HG03135 (cell line): Measurements from ENCODE around the gene CDC42BPA.

Experiments used
- ATAC-seq: cut with Tn5 transposase; IDR thresholded peaks from one replicate; pipeline ENCODE4 v1.9.1; 2021; ENCODE audit warnings: mild to moderate bottlenecking, moderate library complexity; ENCODE audit not compliant: unreplicated experiment

Gene CDC42BPA

DNA sequence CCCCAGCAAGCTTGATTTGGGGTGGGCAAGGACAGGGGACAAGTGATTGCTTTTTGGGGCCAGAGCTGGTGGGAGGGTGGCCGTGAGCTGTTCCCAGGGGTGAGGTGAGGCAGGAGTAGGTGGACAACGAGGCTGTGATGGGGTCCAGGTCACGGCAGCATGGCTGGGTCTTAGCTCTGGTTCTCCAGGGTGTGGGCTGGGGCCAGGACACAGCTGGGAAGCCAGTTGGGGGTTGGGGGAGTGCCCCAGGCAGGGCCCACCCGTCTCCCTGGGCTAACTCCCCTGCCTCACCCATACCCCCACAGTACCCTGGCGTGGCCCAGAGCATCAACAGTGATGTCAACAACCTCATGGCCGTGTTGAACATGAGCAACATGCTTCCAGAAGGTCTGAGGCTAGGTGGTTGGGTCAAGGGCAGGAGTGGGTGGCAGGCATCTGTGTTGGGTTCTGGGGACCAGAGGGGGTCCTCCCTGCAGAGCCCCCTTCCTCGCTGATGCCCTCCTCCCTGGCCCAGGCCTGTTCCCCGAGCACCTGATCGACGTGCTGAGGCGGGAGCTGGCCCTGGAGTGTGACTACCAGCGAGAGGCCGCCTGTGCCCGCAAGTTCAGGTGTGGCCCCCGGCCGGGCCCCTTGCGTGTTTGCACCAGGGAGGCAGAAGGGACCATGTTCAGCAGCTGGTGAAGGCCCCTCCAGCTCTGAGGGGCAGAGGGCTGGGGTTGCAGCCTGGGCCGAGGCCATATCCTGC, 334.9 kb downstream of the CDC42BPA start:
- ATAC-seq = no peak

DNA sequence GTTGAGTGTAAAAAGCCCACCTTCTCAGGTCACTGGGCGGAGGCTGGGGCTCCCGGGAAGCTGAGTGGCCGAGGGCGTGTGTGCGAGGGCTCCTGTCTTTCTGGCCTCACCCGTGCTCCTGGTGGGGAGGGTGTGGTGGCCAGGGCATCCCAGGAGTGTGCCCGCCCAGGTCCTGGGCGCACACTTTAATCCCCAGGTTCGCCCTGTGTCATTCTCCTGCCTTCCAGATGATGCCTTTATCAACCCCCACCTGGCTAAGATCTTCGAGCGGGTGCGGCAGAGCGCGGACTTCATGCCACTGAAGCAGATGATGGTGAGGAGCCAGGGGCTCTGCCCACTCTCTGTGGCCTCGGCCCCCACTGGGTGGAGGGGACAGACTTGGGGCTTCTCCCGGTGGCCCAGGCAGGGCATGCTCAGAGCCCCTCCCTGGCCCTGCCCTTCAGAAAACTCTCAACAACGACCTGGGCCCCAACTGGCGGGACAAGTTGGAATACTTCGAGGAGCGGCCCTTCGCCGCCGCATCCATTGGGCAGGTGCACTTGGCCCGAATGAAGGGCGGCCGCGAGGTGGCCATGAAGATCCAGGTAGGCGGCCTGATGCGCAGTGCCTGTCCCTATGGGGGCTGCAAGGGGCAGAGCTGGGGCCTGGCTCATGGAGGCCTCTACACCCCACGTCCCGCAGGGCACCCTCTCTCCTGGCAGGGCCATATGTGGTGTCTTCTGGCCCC, 335.7 kb downstream of the CDC42BPA start:
- ATAC-seq = no peak

DNA sequence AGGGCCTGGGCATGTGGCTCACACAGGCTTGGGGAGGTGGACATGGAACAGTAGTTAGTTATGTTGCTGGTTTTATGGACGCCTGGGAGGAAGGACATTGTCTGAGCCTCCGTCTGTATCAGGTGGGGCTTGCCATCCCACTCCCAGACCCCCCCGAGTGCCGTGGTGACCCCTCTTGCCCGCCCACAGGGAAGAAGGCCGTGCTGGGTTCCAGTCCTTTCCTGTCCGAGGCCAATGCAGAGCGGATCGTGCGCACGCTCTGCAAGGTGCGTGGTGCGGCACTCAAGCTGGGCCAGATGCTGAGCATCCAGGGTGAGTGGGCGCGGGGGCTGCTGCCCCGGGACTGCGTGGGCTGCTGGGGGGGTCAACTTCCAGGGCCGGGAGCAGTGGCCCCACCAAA, 336.5 kb downstream of the CDC42BPA start:
- ATAC-seq = no peak

DNA sequence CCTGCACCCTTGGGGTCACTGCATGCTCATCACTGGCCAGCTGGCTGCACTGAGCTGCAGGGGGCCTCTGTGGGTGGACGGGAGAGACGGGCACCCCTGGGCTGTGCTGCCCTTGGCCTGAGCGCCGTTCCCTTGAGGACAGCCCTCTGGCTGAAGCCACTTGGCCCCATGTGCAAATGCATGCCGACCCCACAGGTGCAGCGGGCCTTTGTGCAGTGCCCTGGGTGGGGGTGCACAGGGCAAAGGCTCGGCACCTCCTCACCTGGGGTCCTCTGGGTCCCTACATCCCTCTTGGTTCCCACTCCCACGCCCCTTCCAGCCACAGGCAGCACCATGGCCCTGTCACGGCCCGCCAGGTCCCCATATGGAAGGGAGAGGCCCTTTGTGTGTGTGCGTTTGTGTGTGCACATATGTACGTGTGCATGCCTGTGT, 336.9 kb downstream of the CDC42BPA start:
- ATAC-seq = no peak

DNA sequence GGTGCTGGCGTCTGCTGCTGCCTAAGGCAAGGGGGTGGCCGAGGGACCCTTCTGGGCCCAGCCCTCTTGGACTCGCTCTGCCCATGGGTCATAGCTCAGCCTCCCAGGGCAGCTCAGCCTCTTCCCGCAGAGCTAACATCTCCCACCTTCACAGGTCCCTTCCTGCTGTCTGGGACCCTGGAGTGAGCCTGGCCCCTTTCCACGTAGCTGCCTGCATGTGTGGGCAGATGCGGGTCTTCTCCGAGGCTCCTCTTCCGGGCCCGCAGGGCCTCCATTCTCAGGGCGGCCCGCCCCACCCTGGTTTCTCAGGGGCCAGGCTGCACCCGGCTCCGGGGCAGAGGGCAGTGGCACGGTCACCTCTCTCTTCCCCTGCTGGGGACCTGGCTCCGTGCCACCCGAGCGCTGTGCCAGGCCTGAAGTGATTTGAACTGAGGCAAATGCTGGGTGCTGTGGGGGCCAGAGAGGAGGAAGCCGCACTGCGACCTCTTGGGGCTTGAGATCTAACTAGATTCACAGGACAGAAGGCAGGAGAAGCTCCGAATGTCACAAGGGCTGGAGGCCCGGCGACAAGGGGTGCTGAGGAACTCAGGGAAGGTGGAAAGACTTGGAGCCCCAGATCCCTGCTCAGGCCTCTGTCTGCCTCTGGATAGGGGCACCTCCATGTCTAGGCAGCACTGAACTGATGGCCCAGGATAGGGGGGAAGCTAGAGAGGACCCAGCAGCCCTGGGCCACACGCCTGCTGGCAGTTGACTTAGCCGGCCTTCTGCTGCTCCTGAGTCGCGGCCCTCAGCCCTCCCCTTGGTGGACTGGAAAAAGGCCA, 337.5 kb downstream of the CDC42BPA start:
- ATAC-seq = no peak

DNA sequence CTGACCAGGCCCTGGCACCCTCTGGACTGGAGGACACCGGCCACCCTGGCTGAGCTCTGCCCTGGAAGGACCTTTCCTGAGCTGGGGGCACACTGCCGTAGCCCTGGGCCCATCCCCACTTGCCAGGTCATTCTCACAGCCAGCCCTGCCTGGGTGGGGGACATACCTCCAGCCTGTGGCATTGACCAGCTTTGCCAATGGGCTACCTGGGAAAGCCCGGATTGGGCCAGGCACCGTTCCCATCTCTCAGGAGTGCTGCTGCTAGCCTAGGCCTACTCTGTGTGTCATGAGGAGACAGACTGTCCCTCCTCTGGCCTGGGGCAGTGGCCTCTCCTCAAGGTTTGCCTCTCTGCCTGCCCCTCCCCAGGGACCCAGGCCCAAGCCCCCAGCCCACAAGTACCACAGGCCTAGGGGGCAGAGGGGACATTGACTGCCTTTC, 338.2 kb downstream of the CDC42BPA start:
- no peak for ATAC-seq

DNA sequence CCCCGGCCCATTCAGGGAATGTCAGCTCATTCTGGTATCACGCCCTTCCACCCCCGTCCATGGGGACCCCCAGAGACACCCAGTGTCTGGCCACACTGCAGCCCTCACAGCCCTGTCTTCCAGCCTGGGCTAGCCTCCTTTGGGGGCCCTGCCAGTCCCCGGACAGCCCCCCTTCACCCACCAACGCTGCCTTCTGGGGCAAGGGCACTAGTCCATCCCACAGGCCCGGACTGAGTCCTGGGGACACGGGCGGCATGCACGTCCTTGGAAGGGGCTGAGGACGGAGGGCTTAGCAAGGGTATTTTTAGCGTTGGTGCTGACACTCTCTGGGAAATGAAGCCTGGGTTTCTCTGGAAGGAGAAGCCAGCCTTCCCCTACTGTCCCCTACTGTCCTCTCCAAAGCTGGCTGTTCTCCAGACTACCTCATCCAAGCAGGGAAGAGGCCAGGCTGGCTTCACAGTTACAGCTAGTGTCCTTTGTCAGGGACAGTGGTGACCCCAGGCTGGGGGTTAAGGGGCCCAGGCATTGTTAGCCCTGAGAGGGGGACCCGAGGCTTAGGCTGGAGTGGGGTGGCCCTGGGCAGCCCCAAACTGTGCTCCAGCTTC, 338.7 kb downstream of the CDC42BPA start:
- no peak for ATAC-seq

DNA sequence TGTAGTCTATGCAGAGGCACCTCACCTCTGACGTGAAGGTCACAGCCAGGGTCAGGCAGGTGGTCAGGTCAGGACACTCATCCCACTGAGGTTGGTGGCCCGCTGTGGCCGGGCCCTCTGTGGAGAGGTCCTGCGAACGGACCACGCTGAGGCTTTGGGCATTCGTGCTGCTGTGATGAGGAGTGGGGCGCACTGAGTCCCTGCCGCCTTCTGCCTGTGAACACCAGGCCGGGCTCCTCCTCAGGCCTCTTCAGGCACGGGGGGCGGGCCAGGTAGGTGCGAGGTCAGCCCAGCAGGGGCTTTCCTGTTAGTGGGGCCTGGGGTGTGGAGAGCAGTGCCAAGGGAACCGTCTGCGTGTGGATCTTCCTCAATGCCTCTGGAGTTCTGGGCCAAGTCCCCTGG, 339.2 kb downstream of the CDC42BPA start:
- no peak for ATAC-seq

DNA sequence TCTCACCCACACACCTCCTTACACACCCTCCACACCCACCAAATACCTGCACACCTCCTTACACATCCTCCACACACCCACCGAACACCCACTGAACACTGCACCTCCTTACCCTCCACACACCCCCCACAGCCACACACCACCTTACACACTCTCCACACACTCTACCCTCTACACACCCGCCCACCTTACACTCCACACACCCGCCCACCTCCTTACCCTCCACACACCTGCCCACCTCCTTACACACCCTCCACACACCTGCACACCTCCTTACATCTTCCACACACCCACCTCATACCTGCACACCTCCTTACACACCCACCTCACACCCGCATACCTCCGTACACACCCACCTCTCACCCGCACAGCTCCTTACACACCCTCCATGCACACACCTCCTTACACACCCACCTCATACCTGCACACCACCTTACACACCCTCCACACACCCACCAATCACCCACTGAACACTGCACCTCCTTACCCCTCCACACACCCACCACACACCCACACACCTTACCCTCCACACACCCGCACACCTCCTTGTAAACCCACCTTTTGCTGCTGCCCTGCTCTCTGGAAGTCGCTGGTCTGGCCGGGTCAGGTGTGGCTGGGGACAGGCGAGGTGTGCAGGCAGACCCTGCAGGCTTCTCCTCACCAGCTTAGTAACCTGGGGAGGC, 339.7 kb downstream of the CDC42BPA start:
- no peak for ATAC-seq

DNA sequence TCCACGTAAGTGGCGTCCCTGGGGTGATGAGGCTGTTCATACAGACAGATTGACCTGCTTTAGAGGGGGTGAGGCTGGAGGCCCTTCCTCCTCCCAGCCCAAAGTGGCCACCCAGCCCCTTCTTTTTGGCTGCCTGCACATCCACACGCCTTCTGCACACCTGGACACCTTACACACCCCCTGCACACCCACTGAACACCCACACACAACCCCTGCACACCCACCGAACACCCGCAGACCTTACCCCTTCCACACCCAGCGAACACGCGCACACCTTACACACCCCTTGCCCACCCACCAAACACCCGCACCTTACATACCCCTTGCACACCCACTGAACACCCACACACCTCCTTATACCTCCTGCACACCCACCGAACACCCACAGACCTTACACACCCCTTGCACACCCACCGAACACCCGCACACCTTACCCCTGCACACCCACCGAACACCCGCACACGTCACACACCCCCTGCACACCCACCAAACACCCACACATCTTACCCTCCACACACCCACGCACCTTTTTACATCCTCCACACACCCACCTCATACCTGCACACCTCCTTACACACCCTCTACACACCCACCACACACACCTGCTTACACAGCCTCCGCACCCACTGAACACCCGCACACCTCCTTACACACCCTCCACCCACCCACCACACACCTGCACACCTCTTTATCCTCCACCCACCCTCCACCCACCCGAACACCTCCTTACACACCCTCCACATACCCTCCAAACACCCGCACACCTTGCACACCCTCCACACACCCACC, 340.5 kb downstream of the CDC42BPA start:
- no peak for ATAC-seq

DNA sequence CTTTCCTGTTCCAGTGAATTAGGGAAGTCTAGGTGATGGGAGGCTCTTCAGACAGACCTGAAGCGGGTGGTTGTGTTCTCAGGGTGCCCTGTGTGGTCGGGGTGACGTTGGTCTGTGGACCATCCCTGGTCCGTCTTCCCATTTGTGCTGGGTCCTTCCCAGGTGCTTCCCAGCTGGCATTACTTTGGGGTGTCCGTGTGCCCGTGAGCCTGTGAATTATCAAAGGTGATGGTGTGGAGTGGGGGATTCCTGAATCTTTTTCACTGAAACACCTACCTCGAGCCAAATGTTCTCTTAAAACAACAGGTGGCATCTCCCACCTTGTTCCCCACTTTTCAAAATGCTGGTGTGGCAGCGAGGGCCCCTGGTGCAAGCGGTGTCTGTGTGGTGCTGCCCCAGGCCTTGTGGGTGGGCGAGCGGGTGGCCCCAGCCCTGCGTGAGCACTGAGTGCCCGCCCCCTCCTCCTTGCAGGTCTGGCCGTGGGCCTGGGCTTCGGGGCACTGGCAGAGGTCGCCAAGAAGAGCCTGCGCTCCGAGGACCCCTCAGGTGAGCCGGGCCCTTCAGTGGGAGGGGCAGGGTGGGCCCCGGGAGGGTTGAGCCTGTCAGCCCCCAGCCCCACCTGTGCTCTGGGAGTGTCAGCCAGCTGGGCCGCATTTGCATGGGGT, 341.2 kb downstream of the CDC42BPA start:
- no peak for ATAC-seq

DNA sequence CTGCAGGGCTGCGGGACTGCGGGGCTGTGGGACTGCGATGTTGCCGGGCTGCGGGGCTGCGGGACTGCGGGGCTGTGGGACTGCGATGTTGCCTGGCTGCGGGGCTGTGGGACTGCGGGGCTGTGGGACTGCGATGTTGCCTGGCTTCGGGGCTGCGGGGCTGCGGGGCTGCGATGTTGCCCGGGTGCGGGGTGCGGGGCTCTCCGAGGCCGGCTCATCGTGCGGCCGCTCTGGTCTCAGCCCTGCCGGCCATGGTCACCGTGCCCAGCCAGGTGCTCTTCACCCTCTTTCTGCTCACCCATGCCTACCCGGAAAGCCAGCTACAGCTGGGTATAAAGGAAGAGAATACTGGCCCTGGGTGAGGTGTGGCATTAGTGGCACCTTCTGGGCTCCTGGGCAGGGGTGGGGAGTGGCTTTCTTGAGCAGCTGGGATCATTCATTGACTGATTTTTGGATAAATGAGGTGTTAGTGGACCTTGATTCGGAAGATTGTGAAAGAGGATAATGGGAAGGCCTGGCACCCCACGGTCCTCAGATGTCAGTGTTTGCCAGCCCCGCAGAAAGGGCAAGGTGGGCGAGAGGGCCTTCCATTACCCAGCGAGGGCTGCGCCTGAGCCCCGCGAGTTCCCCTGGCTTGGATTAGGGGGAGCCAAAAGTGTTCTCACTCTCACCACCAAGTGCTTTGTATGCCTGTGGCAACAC, 341.9 kb downstream of the CDC42BPA start:
- no peak for ATAC-seq

DNA sequence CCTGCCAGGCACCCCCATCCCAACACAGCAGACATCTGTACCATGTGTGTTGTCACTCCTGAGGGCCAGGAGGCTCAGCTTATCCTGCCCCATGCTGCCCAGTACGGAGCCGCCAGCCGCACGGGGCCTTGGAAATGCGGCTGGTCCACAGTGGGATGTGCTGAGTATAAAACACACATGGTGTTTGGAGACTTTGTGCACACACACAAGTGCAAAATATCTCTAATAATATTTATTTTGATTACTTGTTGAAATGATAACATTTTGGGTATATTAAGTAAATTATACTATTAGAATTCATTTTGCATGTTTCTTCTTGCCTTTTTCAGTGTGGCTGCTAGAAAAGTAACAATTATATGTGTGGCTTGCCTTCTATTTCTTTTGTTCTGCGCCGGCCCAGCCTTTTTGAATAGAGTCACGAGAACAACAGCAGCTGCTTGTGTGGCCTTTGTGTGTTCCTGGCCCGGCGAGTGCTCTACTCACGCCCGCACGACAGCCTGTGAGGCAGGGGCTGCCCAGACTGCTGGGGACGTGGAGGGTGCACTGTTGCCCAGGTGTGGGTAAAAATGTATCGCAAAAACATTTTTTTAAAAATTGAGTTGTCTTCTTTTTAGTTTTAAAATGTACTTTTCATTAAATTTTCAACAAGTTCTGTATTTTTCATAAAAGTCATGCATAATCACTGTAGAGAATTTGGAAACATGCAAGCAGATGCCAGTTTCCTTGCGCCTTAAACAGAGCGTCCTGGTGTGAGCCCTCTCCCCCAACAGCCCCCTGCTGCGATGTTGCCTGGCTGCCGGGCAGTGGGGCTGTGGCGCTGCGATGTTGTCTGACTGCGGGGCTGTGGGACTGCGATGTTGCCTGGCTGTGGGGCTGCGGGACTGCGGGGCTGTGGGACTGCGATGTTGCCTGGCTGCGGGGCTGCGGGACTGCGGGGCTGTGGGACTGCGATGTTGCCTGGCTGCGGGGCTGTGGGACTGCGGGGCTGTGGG, 342.7 kb downstream of the CDC42BPA start:
- no peak for ATAC-seq

DNA sequence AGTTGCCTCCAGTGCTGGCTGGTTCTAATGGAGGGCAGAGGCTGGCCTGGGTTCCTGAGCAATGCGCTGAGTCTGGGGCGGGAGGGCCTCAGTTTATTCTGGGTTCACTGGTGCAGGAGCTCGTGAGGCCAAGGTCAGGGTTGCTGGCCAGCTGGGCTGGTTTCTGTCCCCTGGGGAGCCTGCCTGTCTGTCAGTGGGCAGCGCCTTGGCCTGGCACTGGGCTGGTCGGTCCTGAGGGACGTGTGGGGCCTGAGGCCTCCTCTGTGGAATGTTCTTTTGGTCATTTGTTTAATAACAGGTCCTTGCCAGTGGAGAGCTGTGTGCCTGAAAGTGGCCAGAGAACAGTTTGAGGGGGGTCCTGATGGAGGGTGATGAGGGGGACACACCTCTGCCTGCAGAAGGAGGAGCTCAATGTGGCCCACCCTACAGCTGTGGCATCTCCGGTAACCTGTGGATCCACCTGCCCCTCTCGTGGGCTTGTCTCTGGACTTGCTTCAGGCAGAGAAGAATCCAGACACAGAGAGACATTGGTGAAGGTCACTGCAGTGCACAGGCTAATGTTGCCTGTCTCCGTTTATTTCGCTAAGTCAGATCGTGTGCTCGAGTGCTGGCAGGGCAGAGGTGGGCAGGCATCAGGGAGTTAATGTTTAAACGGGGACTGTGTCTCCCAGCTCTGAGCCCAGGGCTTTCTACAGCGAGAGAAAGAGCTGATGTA, 343.6 kb downstream of the CDC42BPA start:
- no peak for ATAC-seq

DNA sequence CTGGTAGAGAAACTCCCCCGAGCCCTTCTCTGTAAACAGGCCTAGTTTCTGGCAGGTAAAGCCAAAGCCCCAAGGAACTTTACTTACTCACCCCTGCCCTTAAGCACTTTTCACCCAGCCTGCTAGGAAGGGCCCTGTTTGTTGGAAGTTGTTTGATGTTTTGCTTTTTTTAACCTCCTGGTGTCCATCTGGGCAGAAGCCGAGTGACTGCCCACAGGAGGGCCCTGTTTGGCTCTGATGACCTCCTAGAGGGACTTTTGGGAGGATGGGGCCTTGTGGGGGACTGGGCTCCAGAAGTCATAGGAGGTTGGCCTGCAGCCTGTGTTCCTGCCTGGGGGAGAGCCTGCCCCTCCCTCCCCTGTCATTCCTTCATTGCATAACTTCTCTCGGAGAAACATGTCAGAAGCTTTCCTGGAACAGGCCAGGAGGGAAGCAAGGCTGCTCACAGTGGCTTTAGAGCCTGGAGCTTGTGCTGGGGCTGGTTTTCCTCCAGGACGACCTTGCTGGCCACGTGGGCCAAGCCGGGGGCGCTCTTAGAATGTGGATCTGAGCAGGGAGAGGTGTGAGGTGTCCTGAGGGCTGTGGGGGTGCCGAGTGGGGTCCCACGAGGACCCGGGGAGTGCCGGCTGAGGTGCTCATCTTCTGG, 344.3 kb downstream of the CDC42BPA start:
- no peak for ATAC-seq

DNA sequence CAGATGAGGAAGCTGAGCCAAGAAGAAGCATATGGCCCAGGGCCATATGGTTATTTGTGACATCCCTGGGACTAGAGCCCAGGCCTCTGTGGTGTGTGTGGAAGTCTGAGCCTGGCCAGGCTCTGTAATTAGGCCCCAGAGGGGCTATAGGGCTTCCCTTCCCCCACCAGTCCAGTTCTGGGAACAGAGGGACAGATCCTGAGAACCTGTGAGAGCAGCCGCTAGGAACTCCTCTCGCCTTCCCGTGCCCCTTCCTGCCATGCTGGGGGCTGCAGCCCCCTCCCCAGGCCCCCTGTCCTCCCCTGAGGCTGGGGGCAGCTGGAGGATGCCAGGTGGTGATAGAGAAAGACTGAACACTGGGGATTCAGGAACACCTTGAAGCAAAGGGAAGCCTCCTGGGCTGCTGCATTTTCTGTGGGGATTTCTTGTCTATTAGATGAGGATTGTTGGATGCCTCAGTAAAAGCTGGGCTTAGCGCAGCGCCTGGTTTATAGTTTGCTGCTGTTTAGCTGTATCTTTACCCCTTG, 344.9 kb downstream of the CDC42BPA start:
- no peak for ATAC-seq
